C4-2B (cell line): Measurements from ENCODE around the gene LNPEP.
"Not testable (repeated sequence)": the region's sequence is repeated elsewhere in the genome, so short reads cannot be mapped to it uniquely, and the experiment has no call there.

Source experiments
- ZFX ChIP-seq: fragments of 450-650 bp; IDR thresholded peaks from 2 replicates; pipeline ENCODE4 v1.6.1; 2017
- TF ChIP-seq, protein P1 (sequence below): fragments of 450-650 bp; conservative IDR thresholded peaks from 2 replicates; pipeline ENCODE4 v1.5.1; 2017; ENCODE audit warnings: mild to moderate bottlenecking

DNA sequence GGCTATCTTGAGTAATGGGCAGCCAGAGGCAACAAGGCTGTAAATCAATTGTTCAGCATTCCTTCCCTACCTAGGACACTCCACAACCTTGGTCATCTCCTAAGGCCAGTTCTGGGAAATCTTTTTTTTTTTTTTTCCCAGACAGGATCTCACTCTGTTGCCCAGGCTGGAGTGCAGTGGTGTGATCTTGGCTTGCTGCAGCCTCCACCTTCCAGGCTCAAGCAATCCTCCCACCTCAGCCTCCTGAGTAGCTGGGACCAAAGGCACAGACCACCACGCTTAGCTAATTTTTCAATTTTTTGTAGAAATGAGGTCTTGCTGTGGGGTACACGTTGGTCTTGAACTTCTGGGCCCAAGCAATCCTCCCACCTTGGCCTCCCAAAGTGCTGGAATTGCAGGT lies 4.8 kb upstream of the LNPEP start:
- TF ChIP-seq, protein P1, sequence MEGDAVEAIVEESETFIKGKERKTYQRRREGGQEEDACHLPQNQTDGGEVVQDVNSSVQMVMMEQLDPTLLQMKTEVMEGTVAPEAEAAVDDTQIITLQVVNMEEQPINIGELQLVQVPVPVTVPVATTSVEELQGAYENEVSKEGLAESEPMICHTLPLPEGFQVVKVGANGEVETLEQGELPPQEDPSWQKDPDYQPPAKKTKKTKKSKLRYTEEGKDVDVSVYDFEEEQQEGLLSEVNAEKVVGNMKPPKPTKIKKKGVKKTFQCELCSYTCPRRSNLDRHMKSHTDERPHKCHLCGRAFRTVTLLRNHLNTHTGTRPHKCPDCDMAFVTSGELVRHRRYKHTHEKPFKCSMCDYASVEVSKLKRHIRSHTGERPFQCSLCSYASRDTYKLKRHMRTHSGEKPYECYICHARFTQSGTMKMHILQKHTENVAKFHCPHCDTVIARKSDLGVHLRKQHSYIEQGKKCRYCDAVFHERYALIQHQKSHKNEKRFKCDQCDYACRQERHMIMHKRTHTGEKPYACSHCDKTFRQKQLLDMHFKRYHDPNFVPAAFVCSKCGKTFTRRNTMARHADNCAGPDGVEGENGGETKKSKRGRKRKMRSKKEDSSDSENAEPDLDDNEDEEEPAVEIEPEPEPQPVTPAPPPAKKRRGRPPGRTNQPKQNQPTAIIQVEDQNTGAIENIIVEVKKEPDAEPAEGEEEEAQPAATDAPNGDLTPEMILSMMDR: not testable (repeated sequence)
- not testable (repeated sequence) for TF ChIP-seq ZFX
